SK-N-SH treated with all-trans-retinoic acid at 6 μM for 48 hours (cell line): Measurements from ENCODE around the gene SSX2IP.

Experiments used
- ARNTL ChIP-seq: fragments of 450-650 bp; formaldehyde crosslinking; IDR thresholded peaks from 2 replicates; pipeline ENCODE4 v1.5.0; 2020; ENCODE audit warnings: low read depth, mild to moderate bottlenecking, moderate library complexity, borderline replicate concordance
- CREB5 ChIP-seq: fragments of 250-450 bp; sonication (Bioruptor Pico); IDR thresholded peaks from 2 replicates; pipeline ENCODE4 v1.5.1; 2020; ENCODE audit warnings: low read depth, mild to moderate bottlenecking, moderate library complexity
- CSRNP3 ChIP-seq: fragments of 250-450 bp; sonication (Bioruptor Pico); IDR thresholded peaks from 2 replicates; pipeline ENCODE4 v1.5.1; 2021; ENCODE audit warnings: mild to moderate bottlenecking, moderate library complexity
- ISL1 ChIP-seq: fragments of 250-450 bp; sonication (Bioruptor Pico); IDR thresholded peaks from 2 replicates; pipeline ENCODE4 v2.1.2; 2022; ENCODE audit warnings: mild to moderate bottlenecking, moderate library complexity
- RARB ChIP-seq: fragments of 250-450 bp; sonication (Bioruptor Pico); IDR thresholded peaks from 2 replicates; pipeline ENCODE4 v1.8.0; 2021; ENCODE audit warnings: mild to moderate bottlenecking, moderate library complexity
- ZC3H10 ChIP-seq: fragments of 250-450 bp; sonication (Bioruptor Pico); IDR thresholded peaks from 2 replicates; pipeline ENCODE4 v1.5.1; 2021; ENCODE audit warnings: mild to moderate bottlenecking, moderate library complexity
- ZFP30 ChIP-seq: fragments of 450-650 bp; formaldehyde crosslinking; IDR thresholded peaks from 2 replicates; pipeline ENCODE4 v1.5.0; 2022; ENCODE audit warnings: mild to moderate bottlenecking, moderate library complexity
- ZNF70 ChIP-seq: fragments of 450-650 bp; formaldehyde crosslinking; IDR thresholded peaks from 2 replicates; pipeline ENCODE4 v1.5.0; 2020; ENCODE audit warnings: mild to moderate bottlenecking, moderate library complexity
- TF ChIP-seq, protein P1 (sequence below): fragments of 250-450 bp; sonication (Bioruptor Pico); IDR thresholded peaks from 2 replicates; pipeline ENCODE4 v1.8.0; 2020; ENCODE audit warnings: mild to moderate bottlenecking, moderate library complexity, borderline replicate concordance
- TF ChIP-seq, protein P2 (sequence below): fragments of 250-450 bp; sonication (Bioruptor Pico); IDR thresholded peaks from 2 replicates; pipeline ENCODE4 v1.5.0; 2020; ENCODE audit warnings: mild to moderate bottlenecking, moderate library complexity
- TF ChIP-seq, protein P3 (sequence below): fragments of 250-450 bp; sonication (Bioruptor Pico); IDR thresholded peaks from 2 replicates; pipeline ENCODE4 v1.8.0; 2021; ENCODE audit warnings: low read depth, mild to moderate bottlenecking, moderate library complexity, borderline replicate concordance

DNA sequence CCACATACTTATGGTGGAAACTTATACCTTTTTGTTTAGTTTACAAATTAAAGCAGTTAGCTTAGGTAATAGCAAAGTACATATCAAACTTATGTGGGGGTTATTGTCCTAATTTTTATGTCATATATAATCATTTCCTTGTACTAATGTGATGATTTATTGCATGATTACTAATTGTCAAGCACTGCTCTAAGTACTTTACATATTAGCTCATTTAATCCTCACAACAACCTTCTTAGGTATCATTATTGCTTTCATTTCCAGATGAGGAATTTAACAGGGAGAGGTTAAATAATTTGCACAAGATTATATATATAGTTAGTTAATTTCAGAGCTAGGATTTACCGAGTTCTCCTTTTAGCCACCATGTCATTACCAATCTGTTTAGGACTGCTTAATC lies 11.9 kb upstream of the SSX2IP start:
- TF ChIP-seq ISL1 (CRISPR knock-in tag) (no peak), RARB (CRISPR knock-in tag) (no peak), CSRNP3 (no peak), ARNTL (CRISPR knock-in tag) (no peak), ZFP30 (CRISPR knock-in tag) (no peak), ZNF70 (CRISPR knock-in tag) (no peak), ZC3H10 (no peak), CREB5 (CRISPR knock-in tag) (no peak)
- TF ChIP-seq, protein P1, sequence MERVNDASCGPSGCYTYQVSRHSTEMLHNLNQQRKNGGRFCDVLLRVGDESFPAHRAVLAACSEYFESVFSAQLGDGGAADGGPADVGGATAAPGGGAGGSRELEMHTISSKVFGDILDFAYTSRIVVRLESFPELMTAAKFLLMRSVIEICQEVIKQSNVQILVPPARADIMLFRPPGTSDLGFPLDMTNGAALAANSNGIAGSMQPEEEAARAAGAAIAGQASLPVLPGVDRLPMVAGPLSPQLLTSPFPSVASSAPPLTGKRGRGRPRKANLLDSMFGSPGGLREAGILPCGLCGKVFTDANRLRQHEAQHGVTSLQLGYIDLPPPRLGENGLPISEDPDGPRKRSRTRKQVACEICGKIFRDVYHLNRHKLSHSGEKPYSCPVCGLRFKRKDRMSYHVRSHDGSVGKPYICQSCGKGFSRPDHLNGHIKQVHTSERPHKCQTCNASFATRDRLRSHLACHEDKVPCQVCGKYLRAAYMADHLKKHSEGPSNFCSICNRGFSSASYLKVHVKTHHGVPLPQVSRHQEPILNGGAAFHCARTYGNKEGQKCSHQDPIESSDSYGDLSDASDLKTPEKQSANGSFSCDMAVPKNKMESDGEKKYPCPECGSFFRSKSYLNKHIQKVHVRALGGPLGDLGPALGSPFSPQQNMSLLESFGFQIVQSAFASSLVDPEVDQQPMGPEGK (CRISPR knock-in tag) = no peak
- TF ChIP-seq, protein P2, sequence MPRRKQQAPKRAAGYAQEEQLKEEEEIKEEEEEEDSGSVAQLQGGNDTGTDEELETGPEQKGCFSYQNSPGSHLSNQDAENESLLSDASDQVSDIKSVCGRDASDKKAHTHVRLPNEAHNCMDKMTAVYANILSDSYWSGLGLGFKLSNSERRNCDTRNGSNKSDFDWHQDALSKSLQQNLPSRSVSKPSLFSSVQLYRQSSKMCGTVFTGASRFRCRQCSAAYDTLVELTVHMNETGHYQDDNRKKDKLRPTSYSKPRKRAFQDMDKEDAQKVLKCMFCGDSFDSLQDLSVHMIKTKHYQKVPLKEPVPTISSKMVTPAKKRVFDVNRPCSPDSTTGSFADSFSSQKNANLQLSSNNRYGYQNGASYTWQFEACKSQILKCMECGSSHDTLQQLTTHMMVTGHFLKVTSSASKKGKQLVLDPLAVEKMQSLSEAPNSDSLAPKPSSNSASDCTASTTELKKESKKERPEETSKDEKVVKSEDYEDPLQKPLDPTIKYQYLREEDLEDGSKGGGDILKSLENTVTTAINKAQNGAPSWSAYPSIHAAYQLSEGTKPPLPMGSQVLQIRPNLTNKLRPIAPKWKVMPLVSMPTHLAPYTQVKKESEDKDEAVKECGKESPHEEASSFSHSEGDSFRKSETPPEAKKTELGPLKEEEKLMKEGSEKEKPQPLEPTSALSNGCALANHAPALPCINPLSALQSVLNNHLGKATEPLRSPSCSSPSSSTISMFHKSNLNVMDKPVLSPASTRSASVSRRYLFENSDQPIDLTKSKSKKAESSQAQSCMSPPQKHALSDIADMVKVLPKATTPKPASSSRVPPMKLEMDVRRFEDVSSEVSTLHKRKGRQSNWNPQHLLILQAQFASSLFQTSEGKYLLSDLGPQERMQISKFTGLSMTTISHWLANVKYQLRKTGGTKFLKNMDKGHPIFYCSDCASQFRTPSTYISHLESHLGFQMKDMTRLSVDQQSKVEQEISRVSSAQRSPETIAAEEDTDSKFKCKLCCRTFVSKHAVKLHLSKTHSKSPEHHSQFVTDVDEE (CRISPR knock-in tag) = no peak
- TF ChIP-seq, protein P3, sequence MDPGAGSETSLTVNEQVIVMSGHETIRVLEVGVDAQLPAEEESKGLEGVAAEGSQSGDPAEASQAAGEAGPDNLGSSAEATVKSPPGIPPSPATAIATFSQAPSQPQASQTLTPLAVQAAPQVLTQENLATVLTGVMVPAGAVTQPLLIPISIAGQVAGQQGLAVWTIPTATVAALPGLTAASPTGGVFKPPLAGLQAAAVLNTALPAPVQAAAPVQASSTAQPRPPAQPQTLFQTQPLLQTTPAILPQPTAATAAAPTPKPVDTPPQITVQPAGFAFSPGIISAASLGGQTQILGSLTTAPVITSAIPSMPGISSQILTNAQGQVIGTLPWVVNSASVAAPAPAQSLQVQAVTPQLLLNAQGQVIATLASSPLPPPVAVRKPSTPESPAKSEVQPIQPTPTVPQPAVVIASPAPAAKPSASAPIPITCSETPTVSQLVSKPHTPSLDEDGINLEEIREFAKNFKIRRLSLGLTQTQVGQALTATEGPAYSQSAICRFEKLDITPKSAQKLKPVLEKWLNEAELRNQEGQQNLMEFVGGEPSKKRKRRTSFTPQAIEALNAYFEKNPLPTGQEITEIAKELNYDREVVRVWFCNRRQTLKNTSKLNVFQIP (CRISPR knock-in tag) = no peak
